OCI-LY3 (cell line): ENCODE measurements around the gene HINFP.

Source experiments
- H2AFZ ChIP-seq: fragments of 200-600, 300-600 bp; shearing (Covaris generic); 2 replicates; pipeline ENCODE4 v1.6.0; 2014; ENCODE audit warnings: antibody characterized with exemption, low read depth, low read length
- H3K27ac ChIP-seq: fragments of 200-600, 300-600 bp; sonication (generic); 2 replicates; pipeline ENCODE4 v1.5.1; 2014; ENCODE audit warnings: mild to moderate bottlenecking, low read length, moderate library complexity, mixed read lengths
- H3K27me3 ChIP-seq: fragments of 200-600, 300-600 bp; sonication (generic); 2 replicates; pipeline ENCODE4 v1.6.1; 2014; ENCODE audit warnings: low read depth, low read length, mixed read lengths
- H3K36me3 ChIP-seq: fragments of 200-600, 300-600 bp; sonication (generic); replicated peaks from 2 replicates; pipeline ENCODE3; 2014; ENCODE audit warnings: low read depth, low read length, mixed read lengths
- H3K4me1 ChIP-seq: fragments of 300-600, 200-600 bp; sonication (generic); 2 replicates; pipeline ENCODE4 v1.6.1; 2014; ENCODE audit warnings: low read length, mixed read lengths
- H3K4me2 ChIP-seq: fragments of 200-600, 300-600 bp; sonication (generic); 2 replicates; pipeline ENCODE4 v1.6.1; 2014; ENCODE audit warnings: low read length, mixed read lengths
- H3K4me3 ChIP-seq: fragments of 300-600, 200-600 bp; sonication (generic); 2 replicates; pipeline ENCODE4 v1.5.1; 2014; ENCODE audit warnings: antibody characterized with exemption, mild to moderate bottlenecking, low read length, moderate library complexity
- H3K79me2 ChIP-seq: fragments of 300-600, 200-600 bp; shearing (Covaris generic); 2 replicates; pipeline ENCODE4 v1.6.1; 2014; ENCODE audit warnings: mild to moderate bottlenecking, low read length, mixed read lengths
- H3K9ac ChIP-seq: fragments of 300-600, 200-600 bp; shearing (Covaris generic); 2 replicates; pipeline ENCODE4 v1.6.0; 2014; ENCODE audit warnings: mild to moderate bottlenecking, low read length, moderate library complexity
- H3K9me3 ChIP-seq: fragments of 200-600, 300-600 bp; shearing (Covaris generic); 2 replicates; pipeline ENCODE4 v1.6.1; 2014; ENCODE audit warnings: low read length, mixed read lengths; ENCODE audit not compliant: insufficient read depth
- H4K20me1 ChIP-seq: fragments of 200-600, 300-600 bp; sonication (generic); 2 replicates; pipeline ENCODE4 v1.6.1; 2016; ENCODE audit warnings: low read length, mixed read lengths; ENCODE audit not compliant: insufficient read depth
- CTCF ChIP-seq: fragments of 200-600, 300-600 bp; sonication (generic); IDR thresholded peaks from 2 replicates; pipeline ENCODE4 v1.5.1; 2014; ENCODE audit warnings: antibody characterized with exemption, low read length, low read depth
- EZH2phosphoT487 ChIP-seq: fragments of 200-600 bp; shearing (Covaris generic); IDR thresholded peaks from 2 replicates; pipeline ENCODE4 v1.6.1; 2018; ENCODE audit warnings: antibody characterized with exemption, mixed run types, low read depth

Gene HINFP

DNA sequence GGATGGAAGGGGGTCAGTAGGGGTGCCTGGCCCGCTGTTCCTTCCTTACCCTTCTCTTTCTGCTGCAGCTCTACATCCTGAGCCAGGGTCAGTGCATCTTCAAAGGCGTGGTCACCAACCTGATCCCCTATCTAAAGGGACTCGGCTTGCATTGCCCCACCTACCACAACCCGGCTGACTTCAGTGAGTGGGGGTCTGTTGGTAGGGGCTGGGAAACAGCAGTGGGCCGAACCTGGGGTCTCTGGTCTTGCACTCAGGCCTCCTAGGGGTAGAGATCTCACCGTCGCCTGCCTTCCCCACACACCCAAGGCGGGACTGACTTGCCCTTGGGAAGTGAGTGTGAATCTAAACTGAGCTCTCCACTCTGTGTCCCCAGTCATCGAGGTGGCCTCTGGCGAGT, 35.1 kb downstream of the HINFP start:
- Histone ChIP-seq H3K9me3 (no peaks in the 10 kb centered on the region), H3K27me3 (peaks cover 13% of the 10 kb centered on the region), H2AFZ (no peak overlapping the region), H3K79me2 (no peaks in the 10 kb centered on the region), H3K4me2 (no peak overlapping the region), H3K4me1 (no peaks in the 10 kb centered on the region), H3K36me3 (no peaks in the 10 kb centered on the region), H3K9ac (no peak overlapping the region), H4K20me1 (no peaks in the 10 kb centered on the region), H3K4me3 (no peak overlapping the region), H3K27ac (no peak overlapping the region)
- TF ChIP-seq EZH2phosphoT487 (no peak), CTCF (no peak)

DNA sequence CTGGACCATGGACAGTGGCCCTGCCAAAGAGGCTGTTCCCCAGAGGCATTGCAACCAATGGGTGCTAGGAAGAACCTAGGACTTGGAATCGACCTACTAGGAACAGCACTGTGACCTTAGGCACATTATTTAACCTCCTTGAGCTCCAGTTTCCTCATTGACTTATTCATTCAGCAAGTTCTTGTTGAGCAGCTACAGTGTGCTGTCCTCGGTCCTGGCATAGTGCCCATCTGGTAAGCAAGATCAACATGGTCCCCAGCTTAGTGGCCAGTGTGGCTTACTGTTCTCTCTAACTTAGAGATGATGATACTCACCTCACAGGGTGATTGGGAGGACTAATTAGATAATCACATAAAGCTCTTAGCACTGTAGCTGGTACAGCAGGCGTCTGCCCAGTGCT, 35.7 kb downstream of the HINFP start:
- Histone ChIP-seq H2AFZ (no peak overlapping the region), H3K36me3 (no peaks in the 10 kb centered on the region), H3K9me3 (no peaks in the 10 kb centered on the region), H3K4me2 (no peak overlapping the region), H3K27me3 (peaks cover 13% of the 10 kb centered on the region), H4K20me1 (no peaks in the 10 kb centered on the region), H3K27ac (no peak overlapping the region), H3K4me1 (no peaks in the 10 kb centered on the region), H3K79me2 (no peaks in the 10 kb centered on the region), H3K9ac (no peak overlapping the region), H3K4me3 (no peak overlapping the region)
- TF ChIP-seq CTCF = no peak
- no peak for TF ChIP-seq EZH2phosphoT487

GRCh38 chr11:119158467-119158866, 37.1 kb downstream of the HINFP start:
- H3K4me1 ChIP-seq = no peaks in the 10 kb centered on the region
- no peak overlapping the region for H3K4me3 ChIP-seq
- peaks cover 13% of the 10 kb centered on the region for H3K27me3 ChIP-seq
- no peak overlapping the region for H2AFZ ChIP-seq
- no peaks in the 10 kb centered on the region for H3K79me2 ChIP-seq
- TF ChIP-seq EZH2phosphoT487 (no peak), CTCF (no peak)
- no peaks in the 10 kb centered on the region for H3K36me3 ChIP-seq
- no peaks in the 10 kb centered on the region for H4K20me1 ChIP-seq
- H3K9ac ChIP-seq = no peak overlapping the region
- no peak overlapping the region for H3K27ac ChIP-seq
- H3K4me2 ChIP-seq = no peak overlapping the region
- H3K9me3 ChIP-seq = no peaks in the 10 kb centered on the region

DNA sequence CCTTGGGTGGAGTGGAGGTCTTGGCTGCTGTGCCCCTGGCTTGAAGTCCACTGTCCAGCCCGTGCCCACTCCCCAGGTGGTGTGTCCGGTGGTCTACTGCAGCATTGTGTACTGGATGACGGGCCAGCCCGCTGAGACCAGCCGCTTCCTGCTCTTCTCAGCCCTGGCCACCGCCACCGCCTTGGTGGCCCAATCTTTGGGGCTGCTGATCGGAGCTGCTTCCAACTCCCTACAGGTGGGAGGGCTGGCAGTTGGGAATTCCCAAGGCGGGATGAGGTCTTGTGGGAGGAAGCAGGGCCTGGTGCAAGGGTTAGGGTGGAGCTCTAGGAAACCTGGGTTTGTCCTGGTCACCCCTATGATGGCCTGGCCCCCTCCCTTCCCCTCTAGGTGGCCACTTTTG, 38.8 kb downstream of the HINFP start:
- Histone ChIP-seq H3K4me3 (no peak overlapping the region), H3K27me3 (0 out of 2 replicates have a peak, but pooled peaks cover 3% of the 10 kb centered on the region), H3K36me3 (no peaks in the 10 kb centered on the region), H2AFZ (no peak overlapping the region), H3K9me3 (no peaks in the 10 kb centered on the region), H3K4me2 (no peak overlapping the region), H3K79me2 (no peaks in the 10 kb centered on the region), H3K4me1 (no peaks in the 10 kb centered on the region), H3K27ac (no peak overlapping the region), H3K9ac (no peak overlapping the region), H4K20me1 (no peaks in the 10 kb centered on the region)
- TF ChIP-seq CTCF (no peak), EZH2phosphoT487 (no peak)
